Measurements from ENCODE around the gene HIF1AN.

GRCh38 chr10:100504096-100504495, 31.6 kb upstream of the HIF1AN start:
- TF ChIP-seq CTCF (conservative IDR thresholded peaks at IDR 0.05 in 1 of 2, IDR thresholded peaks at IDR 0.05 in 1 of 2; ENCODE audit: extremely low read depth in 1 of 2, insufficient read depth in 1 of 2, low read depth in 1 of 2, low read length in 2 of 2) (no peak), EZH2 (IDR thresholded peaks at IDR 0.05; ENCODE audit: borderline replicate concordance, low read length) (no peak)
